B cell (primary cell): ENCODE data around the gene MRTFA.

ENCODE experiments used
- EZH2 ChIP-seq: IDR thresholded peaks from 2 replicates; pipeline ENCODE4 v1.6.1; 2012; ENCODE audit warnings: borderline replicate concordance, low read depth, mild to moderate bottlenecking, moderate library complexity, low read length; ENCODE audit not compliant: insufficient read depth, poor library complexity, severe bottlenecking
- TF ChIP-seq, protein P1 (sequence below): fragments of 200-600 bp; IDR thresholded peaks from one replicate; pipeline ENCODE4 v1.8.0; 2022; ENCODE audit warnings: antibody characterized with exemption, mild to moderate bottlenecking

DNA sequence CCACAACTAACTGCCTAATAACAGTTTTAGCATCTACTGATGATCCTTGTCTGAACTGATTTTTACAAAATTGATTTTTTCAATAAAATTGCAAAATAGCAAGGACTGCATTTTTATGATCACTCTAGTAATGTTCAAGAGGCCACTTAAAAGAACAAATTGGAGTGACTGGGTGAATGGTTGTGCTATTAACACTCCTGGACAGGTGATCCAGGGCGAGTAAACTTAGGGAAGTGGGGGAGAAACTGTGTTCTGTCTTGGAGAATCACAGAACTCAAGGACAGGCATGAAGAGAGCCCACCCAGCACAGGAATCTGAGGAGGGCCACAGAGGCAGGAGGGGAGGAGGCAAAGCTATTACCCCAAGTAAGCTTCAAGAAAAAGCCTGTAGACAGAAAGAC is 190.3 kb downstream of the MRTFA start:
- TF ChIP-seq, protein P1, sequence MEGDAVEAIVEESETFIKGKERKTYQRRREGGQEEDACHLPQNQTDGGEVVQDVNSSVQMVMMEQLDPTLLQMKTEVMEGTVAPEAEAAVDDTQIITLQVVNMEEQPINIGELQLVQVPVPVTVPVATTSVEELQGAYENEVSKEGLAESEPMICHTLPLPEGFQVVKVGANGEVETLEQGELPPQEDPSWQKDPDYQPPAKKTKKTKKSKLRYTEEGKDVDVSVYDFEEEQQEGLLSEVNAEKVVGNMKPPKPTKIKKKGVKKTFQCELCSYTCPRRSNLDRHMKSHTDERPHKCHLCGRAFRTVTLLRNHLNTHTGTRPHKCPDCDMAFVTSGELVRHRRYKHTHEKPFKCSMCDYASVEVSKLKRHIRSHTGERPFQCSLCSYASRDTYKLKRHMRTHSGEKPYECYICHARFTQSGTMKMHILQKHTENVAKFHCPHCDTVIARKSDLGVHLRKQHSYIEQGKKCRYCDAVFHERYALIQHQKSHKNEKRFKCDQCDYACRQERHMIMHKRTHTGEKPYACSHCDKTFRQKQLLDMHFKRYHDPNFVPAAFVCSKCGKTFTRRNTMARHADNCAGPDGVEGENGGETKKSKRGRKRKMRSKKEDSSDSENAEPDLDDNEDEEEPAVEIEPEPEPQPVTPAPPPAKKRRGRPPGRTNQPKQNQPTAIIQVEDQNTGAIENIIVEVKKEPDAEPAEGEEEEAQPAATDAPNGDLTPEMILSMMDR: no peak
- TF ChIP-seq EZH2: no peak
